ENCODE data around the gene NFATC3.

GRCh38 chr16:68265078-68265920, 180.1 kb downstream of the NFATC3 start:
- TF ChIP-seq CTCF (IDR thresholded peaks at IDR 0.05) (no peak), EZH2 (IDR thresholded peaks at IDR 0.05) (no peak), EZH2phosphoT487 (IDR thresholded peaks at IDR 0.05) (no peak)

Data from neural progenitor cell (in vitro differentiated cells).